ENCODE data around the gene TOR1B. TPM values are rescaled to one million over a fixed set of nuclear protein-coding genes. Genes with fewer than 3 reads are reported as not detected.

TOR1B gene
- total RNA-seq, 6 experiments from 2014 or later, result 31.6 to 43.1 (median 36.1) TPM

- TF ChIP-seq, protein P1, sequence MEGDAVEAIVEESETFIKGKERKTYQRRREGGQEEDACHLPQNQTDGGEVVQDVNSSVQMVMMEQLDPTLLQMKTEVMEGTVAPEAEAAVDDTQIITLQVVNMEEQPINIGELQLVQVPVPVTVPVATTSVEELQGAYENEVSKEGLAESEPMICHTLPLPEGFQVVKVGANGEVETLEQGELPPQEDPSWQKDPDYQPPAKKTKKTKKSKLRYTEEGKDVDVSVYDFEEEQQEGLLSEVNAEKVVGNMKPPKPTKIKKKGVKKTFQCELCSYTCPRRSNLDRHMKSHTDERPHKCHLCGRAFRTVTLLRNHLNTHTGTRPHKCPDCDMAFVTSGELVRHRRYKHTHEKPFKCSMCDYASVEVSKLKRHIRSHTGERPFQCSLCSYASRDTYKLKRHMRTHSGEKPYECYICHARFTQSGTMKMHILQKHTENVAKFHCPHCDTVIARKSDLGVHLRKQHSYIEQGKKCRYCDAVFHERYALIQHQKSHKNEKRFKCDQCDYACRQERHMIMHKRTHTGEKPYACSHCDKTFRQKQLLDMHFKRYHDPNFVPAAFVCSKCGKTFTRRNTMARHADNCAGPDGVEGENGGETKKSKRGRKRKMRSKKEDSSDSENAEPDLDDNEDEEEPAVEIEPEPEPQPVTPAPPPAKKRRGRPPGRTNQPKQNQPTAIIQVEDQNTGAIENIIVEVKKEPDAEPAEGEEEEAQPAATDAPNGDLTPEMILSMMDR (IDR thresholded peaks at IDR 0.05), result no peak
- no peak overlapping the region for H3K4me3 Mint-ChIP-seq
- H3K36me3 Mint-ChIP-seq (ENCODE audit: low read depth), result peaks cover 28% of the 10 kb centered on the region
- DNase-seq, result no peak
- no peaks in the 10 kb centered on the region; the same call in 1 of the 2 replicates for H3K27me3 Mint-ChIP-seq (ENCODE audit: insufficient read depth)
- H3K27ac Mint-ChIP-seq, result no peak overlapping the region
- H3K9me3 Mint-ChIP-seq, result no peaks in the 10 kb centered on the region
- no peaks in the 10 kb centered on the region for H3K4me1 Mint-ChIP-seq (ENCODE audit: low read depth)
These were observed 48.8 kb downstream of the TOR1B start for GRCh38 chr9:129851821-129852220.

GRCh38 chr9:129852579-129852978, 49.6 kb downstream of the TOR1B start:
- DNase-seq, result no peak
- no peaks in the 10 kb centered on the region; the same call in 1 of the 2 replicates for H3K27me3 Mint-ChIP-seq (ENCODE audit: insufficient read depth)
- TF ChIP-seq, protein P1 (IDR thresholded peaks at IDR 0.05), result no peak
- no peaks in the 10 kb centered on the region for H3K4me1 Mint-ChIP-seq (ENCODE audit: low read depth)
- H3K9me3 Mint-ChIP-seq, result no peaks in the 10 kb centered on the region
- H3K36me3 Mint-ChIP-seq (ENCODE audit: low read depth), result peaks cover 28% of the 10 kb centered on the region
- H3K27ac Mint-ChIP-seq, result no peak overlapping the region
- H3K4me3 Mint-ChIP-seq, result no peak overlapping the region

GRCh38 chr9:129853614-129854013, 50.6 kb downstream of the TOR1B start:
- H3K27ac Mint-ChIP-seq, result no peak overlapping the region
- TF ChIP-seq, protein P1 (IDR thresholded peaks at IDR 0.05), result no peak
- H3K36me3 Mint-ChIP-seq (ENCODE audit: low read depth), result peaks cover 34% of the 10 kb centered on the region
- H3K4me1 Mint-ChIP-seq (ENCODE audit: low read depth), result no peaks in the 10 kb centered on the region
- no peak overlapping the region for H3K4me3 Mint-ChIP-seq
- no peak for DNase-seq
- H3K9me3 Mint-ChIP-seq, result no peaks in the 10 kb centered on the region
- no peaks in the 10 kb centered on the region; the same call in 1 of the 2 replicates for H3K27me3 Mint-ChIP-seq (ENCODE audit: insufficient read depth)

GRCh38 chr9:129854588-129855110, 51.7 kb downstream of the TOR1B start:
- TF ChIP-seq, protein P1 (IDR thresholded peaks at IDR 0.05), result no peak
- Mint-ChIP-seq H3K4me1 (ENCODE audit: low read depth) (no peaks in the 10 kb centered on the region), H3K9me3 (no peaks in the 10 kb centered on the region), H3K27ac (no peak overlapping the region), H3K27me3 (ENCODE audit: insufficient read depth) (no peaks in the 10 kb centered on the region; the same call in 1 of the 2 replicates), H3K4me3 (no peak overlapping the region), H3K36me3 (ENCODE audit: low read depth) (peaks cover 35% of the 10 kb centered on the region)
- no peak for DNase-seq

- Mint-ChIP-seq H3K9me3 (no peaks in the 10 kb centered on the region), H3K27me3 (ENCODE audit: insufficient read depth) (peaks cover 2% of the 10 kb centered on the region; the same call in 1 of the 2 replicates), H3K4me1 (ENCODE audit: low read depth) (no peaks in the 10 kb centered on the region), H3K36me3 (ENCODE audit: low read depth) (peaks cover 34% of the 10 kb centered on the region), H3K4me3 (no peak overlapping the region), H3K27ac (no peak overlapping the region)
- TF ChIP-seq, protein P1 (IDR thresholded peaks at IDR 0.05), result no peak
- DNase-seq, result no peak
These were observed 54.2 kb downstream of the TOR1B start for GRCh38 chr9:129857207-129857606.

All from HFFc6 (cell line).